GM19467 (cell line): ENCODE measurements around the gene OSGEP.
A peak's percentile ranks its signal among the peaks of the same experiment; 100 is the strongest.
"Not testable (repeated sequence)": the region's sequence is repeated elsewhere in the genome, so short reads cannot be mapped to it uniquely, and the experiment has no call there.

ENCODE experiments used
- ATAC-seq: cut with Tn5 transposase; IDR thresholded peaks from one replicate; pipeline ENCODE4 v1.9.1; 2021; ENCODE audit warnings: mild to moderate bottlenecking, moderate library complexity; ENCODE audit not compliant: unreplicated experiment

Gene OSGEP

GRCh38 chr14:20470603-20470901, 15.9 kb upstream of the OSGEP start:
- ATAC-seq = no peak

- peak; percentile 26 for ATAC-seq
Observed at GRCh38 chr14:20469890-20470602, 15.4 kb upstream of the OSGEP start.

- peak; percentile 95 for ATAC-seq
Observed at GRCh38 chr14:20469242-20469889, 14.8 kb upstream of the OSGEP start, which contains the start of gene PNP. Gene PNP (plus strand): TSS chr14:20469406. CDS start chr14:20469525, 119 bp downstream.

- ATAC-seq = no peak
Observed at GRCh38 chr14:20468764-20469241, 14.2 kb upstream of the OSGEP start.

- ATAC-seq = peak; percentile 95
Observed at GRCh38 chr14:20461225-20462141, 6.9 kb upstream of the OSGEP start, which contains the start of gene PIP4P1. Gene PIP4P1 (minus strand): TSS chr14:20461434. CDS start chr14:20461325, 109 bp downstream.

GRCh38 chr14:20460458-20461224, 6.0 kb upstream of the OSGEP start:
- peak; percentile 2 for ATAC-seq

- ATAC-seq = no peak
Observed at GRCh38 chr14:20458031-20458789, 3.6 kb upstream of the OSGEP start.

- no peak for ATAC-seq
Observed at GRCh38 chr14:20456971-20457370, 2.4 kb upstream of the OSGEP start.

GRCh38 chr14:20455355-20456300, 1.0 kb upstream of the OSGEP start:
- peak; percentile 36 for ATAC-seq

- not testable (repeated sequence) for ATAC-seq
Observed at GRCh38 chr14:20452831-20453230, 1.8 kb downstream of the OSGEP start.

GRCh38 chr14:20446889-20447288, 7.7 kb downstream of the OSGEP start:
- no peak for ATAC-seq

- ATAC-seq = not testable (repeated sequence)
Observed at GRCh38 chr14:20443650-20444049, 11.0 kb downstream of the OSGEP start.

GRCh38 chr14:20441461-20441860, 13.2 kb downstream of the OSGEP start:
- ATAC-seq = no peak

- peak; percentile 89 for ATAC-seq
Observed at GRCh38 chr14:20440882-20441281, 13.7 kb downstream of the OSGEP start.

GRCh38 chr14:20440465-20440864, 14.1 kb downstream of the OSGEP start:
- no peak for ATAC-seq

GRCh38 chr14:20438664-20439063, 15.9 kb downstream of the OSGEP start:
- no peak for ATAC-seq

- no peak for ATAC-seq
Observed at GRCh38 chr14:20436363-20436755, 18.3 kb downstream of the OSGEP start.

GRCh38 chr14:20435582-20436362, 18.8 kb downstream of the OSGEP start, which contains the start of gene KLHL33:
Gene KLHL33 (minus strand): TSS chr14:20436166. CDS start chr14:20435811, 355 bp downstream.
- ATAC-seq = no peak
